T-cell (primary cell): ENCODE data around the gene HOPX. TPM values are rescaled to one million over a fixed set of nuclear protein-coding genes. Genes with fewer than 3 reads are reported as not detected.

Experiments
- ATAC-seq, 4 experiments: fragments of 200-7000 bp in 3 of 4; fragments of 150-1000 bp in 1 of 4; cut with Tn5 transposase; replicated peaks in 1 of 4; 1 replicate in 3 of 4; 2 replicates in 1 of 4; pipeline ENCODE4 v1.10.0; 2021; ENCODE audit warnings: moderate library complexity in 3 of 4, mild to moderate bottlenecking in 2 of 4, moderate number of reproducible peaks in 1 of 4
- CTCF ChIA-PET, 2 donors: fragments of 300-600 bp; sonication (Branson Sonifier 250); formaldehyde crosslinking; loops; one replicate each; lab custom pipeline; 2022; ENCODE audit warnings: antibody characterized with exemption in 2 of 2; lab: Charles Lee
- POLR2A ChIA-PET, 2 donors: fragments of 300-600 bp; sonication (Branson Sonifier 250); formaldehyde crosslinking; loops; one replicate each; lab custom pipeline; 2022; ENCODE audit warnings: antibody characterized with exemption in 2 of 2; lab: Charles Lee
- DNase-seq, 35 experiments: peaks; one replicate each; pipeline versions ENCODE4 v3.0.0 to v3.0.0-alpha.2; 2013 to 2023
- H3K27ac ChIP-seq: one replicate; pipeline ENCODE4 v1.5.1; 2013; ENCODE audit warnings: low read length
- H3K27me3 ChIP-seq, 2 experiments: replicated peaks in 1 of 2; 1 replicate in 1 of 2; 2 replicates in 1 of 2; pipeline versions ENCODE4 v1.6.1 to v1.7.0; 2013; ENCODE audit warnings: low read length in 1 of 2, mixed read lengths in 1 of 2; ENCODE audit not compliant: control insufficient read depth in 2 of 2, insufficient read depth in 2 of 2; ENCODE audit errors: extremely low read depth in 1 of 2
- H3K36me3 ChIP-seq, 2 donors: 1 replicate in 1 of 2; 2 replicates in 1 of 2; pipeline versions ENCODE4 v1.6.1 to v1.7.0; 2013; ENCODE audit warnings: low read length in 1 of 2; ENCODE audit not compliant: control insufficient read depth in 2 of 2, insufficient read depth in 1 of 2; ENCODE audit errors: extremely low read depth in 1 of 2
- H3K4me1 ChIP-seq, 2 experiments: 1 replicate in 1 of 2; 2 replicates in 1 of 2; pipeline versions ENCODE4 v1.6.1 to v1.7.0; 2013; ENCODE audit warnings: low read length in 2 of 2, mixed read lengths in 1 of 2; ENCODE audit not compliant: insufficient read depth in 2 of 2, control insufficient read depth in 1 of 2; ENCODE audit errors: extremely low read depth in 1 of 2
- H3K4me3 ChIP-seq, 2 donors: 1 replicate in 1 of 2; 2 replicates in 1 of 2; pipeline versions ENCODE4 v1.5.1 to v1.7.0; 2013; ENCODE audit warnings: mild to moderate bottlenecking in 2 of 2, low read length in 1 of 2, moderate library complexity in 1 of 2; ENCODE audit not compliant: control insufficient read depth in 1 of 2; ENCODE audit errors: extremely low read depth in 1 of 2
- H3K9me3 ChIP-seq: 2 replicates; pipeline ENCODE4 v1.7.0; 2013
- H3K27ac Mint-ChIP-seq, 2 donors: one replicate each; pipeline ENCODE4 v1.8.0; 2020 to 2021; ENCODE audit warnings: mild to moderate bottlenecking in 2 of 2, mixed read lengths in 2 of 2
- H3K27me3 Mint-ChIP-seq, 2 donors: one replicate each; pipeline ENCODE4 v1.8.0; 2021 to 2022; ENCODE audit warnings: mixed read lengths in 2 of 2
- H3K36me3 Mint-ChIP-seq: one replicate; pipeline ENCODE4 v1.8.0; 2021; ENCODE audit warnings: mixed read lengths
- H3K4me1 Mint-ChIP-seq, 3 donors: one replicate each; pipeline ENCODE4 v1.8.0; 2020 to 2022; ENCODE audit warnings: mixed read lengths in 3 of 3, mild to moderate bottlenecking in 1 of 3
- H3K4me3 Mint-ChIP-seq, 3 donors: one replicate each; pipeline ENCODE4 v1.8.0; 2020 to 2022; ENCODE audit warnings: mild to moderate bottlenecking in 3 of 3, mixed read lengths in 3 of 3, moderate library complexity in 3 of 3
- H3K9me3 Mint-ChIP-seq, 3 donors: one replicate each; pipeline ENCODE4 v1.8.0; 2020 to 2022; ENCODE audit warnings: mixed read lengths in 3 of 3
- WGBS: methylation state at CpG from one replicate; pipeline ENCODE4 v1.1.5; 2013; ENCODE audit warnings: missing lambda C conversion rate; ENCODE audit not compliant: insufficient coverage; 5-methylcytosine and 5-hydroxymethylcytosine counted together
- total RNA-seq, 35 experiments: library from RNA in 6 of 35; stranded (reverse) in 6 of 35; fragments of 120-200 nt in 1 of 35; gene quantifications; one replicate each; pipeline versions ENCODE4 v1.2.1 to v1.2.4 and lab custom pipeline; 2013 to 2026

Gene HOPX
- total RNA-seq, 5 donors from 2014 or later (not counting 1 experiment from before 2014, with no cell fraction given), result 6.3 to 34.9 (median 23.4) TPM

GRCh38 chr4:56650262-56651055 is 30.6 kb downstream of the HOPX start:
- Histone ChIP-seq H3K4me3 (no peak overlapping the region), H3K4me1 (peaks cover 13 to 52% of the 10 kb centered on the region in 2 experiments), H3K27ac (peak overlapping the region; percentile 60), H3K27me3 (peaks cover 0 to 6% of the 10 kb centered on the region in 2 experiments), H3K9me3 (no peaks in the 10 kb centered on the region), H3K36me3 (no peaks in the 10 kb centered on the region)
- peaks cover 3 to 4% of the 10 kb centered on the region in 2 donors for H3K27me3 Mint-ChIP-seq
- H3K36me3 Mint-ChIP-seq, result peaks cover 5% of the 10 kb centered on the region
- WGBS, result 83% methylated on average over 5 of the region's 6 CpGs
- CTCF ChIA-PET, result interaction anchor here in 1 of 2 donors (1.1 kb wide), 2 partner anchors 9 to 263 kb away, joined by 3 read pairs; partner anchors contain the start of gene AASDH
- DNase-seq, result peak in 1 of 35 experiments; percentile 18
- H3K4me3 Mint-ChIP-seq, result no peak overlapping the region
- no peak for ATAC-seq
- peak overlapping the region; percentile 80 to 83 for H3K27ac Mint-ChIP-seq
- POLR2A ChIA-PET, result no interaction called here
- peaks cover 4 to 14% (median 9%) of the 10 kb centered on the region in 3 donors for H3K9me3 Mint-ChIP-seq
- H3K4me1 Mint-ChIP-seq, result peaks cover 38 to 66% (median 56%) of the 10 kb centered on the region in 3 donors

GRCh38 chr4:56649445-56650261 is 31.4 kb downstream of the HOPX start:
- Mint-ChIP-seq H3K4me1 (peaks cover 30 to 58% (median 49%) of the 10 kb centered on the region in 3 donors), H3K4me3 (no peak overlapping the region), H3K36me3 (peaks cover 5% of the 10 kb centered on the region), H3K27ac (peak overlapping the region; percentile 80 to 83), H3K27me3 (no peaks in the 10 kb centered on the region), H3K9me3 (peaks cover 4 to 14% (median 9%) of the 10 kb centered on the region in 3 donors)
- H3K9me3 ChIP-seq, result no peaks in the 10 kb centered on the region
- ChIA-PET CTCF (interaction anchor here in 1 of 2 donors (1.1 kb wide), 1 partner anchor 10 kb away, joined by 3 read pairs; no protein-coding TSS in a partner anchor), POLR2A (no interaction called here)
- no peaks in the 10 kb centered on the region for H3K27me3 ChIP-seq
- WGBS, result 100% methylated on average over 1 of the region's 5 CpGs
- ATAC-seq, result no peak
- no peak for DNase-seq
- no peak overlapping the region for H3K4me3 ChIP-seq
- peak overlapping the region; percentile 60 for H3K27ac ChIP-seq
- peaks cover 9 to 44% of the 10 kb centered on the region in 2 experiments for H3K4me1 ChIP-seq
- H3K36me3 ChIP-seq, result no peaks in the 10 kb centered on the region

GRCh38 chr4:56648824-56649151 is 32.3 kb downstream of the HOPX start:
- Histone ChIP-seq H3K36me3 (no peaks in the 10 kb centered on the region), H3K9me3 (no peaks in the 10 kb centered on the region), H3K27ac (peak overlapping the region; percentile 60), H3K4me3 (no peak overlapping the region), H3K4me1 (peaks cover 5 to 35% of the 10 kb centered on the region in 2 experiments), H3K27me3 (no peaks in the 10 kb centered on the region)
- Mint-ChIP-seq H3K27ac (peak overlapping the region; percentile 36 to 49), H3K4me1 (peaks cover 21 to 50% (median 40%) of the 10 kb centered on the region in 3 donors), H3K27me3 (no peaks in the 10 kb centered on the region), H3K36me3 (peaks cover 5% of the 10 kb centered on the region), H3K9me3 (peaks cover 4 to 14% (median 9%) of the 10 kb centered on the region in 3 donors), H3K4me3 (no peak overlapping the region)
- CTCF ChIA-PET, result no interaction called here
- POLR2A ChIA-PET, result no interaction called here
- ATAC-seq, result no peak
- no peak for DNase-seq

- Mint-ChIP-seq H3K9me3 (peaks cover 4 to 14% (median 9%) of the 10 kb centered on the region in 3 donors), H3K4me3 (no peak overlapping the region), H3K27me3 (no peaks in the 10 kb centered on the region), H3K4me1 (peaks cover 16 to 44% (median 34%) of the 10 kb centered on the region in 3 donors), H3K36me3 (peaks cover 5% of the 10 kb centered on the region), H3K27ac (peak overlapping the region in 1 of 2 donors; percentile 5)
- ATAC-seq, result no peak
- H3K27ac ChIP-seq, result peak overlapping the region; percentile 60
- no peak overlapping the region for H3K4me3 ChIP-seq
- H3K4me1 ChIP-seq, result peaks cover 0 to 29% of the 10 kb centered on the region in 2 experiments
- no peak for DNase-seq
- no peaks in the 10 kb centered on the region for H3K36me3 ChIP-seq
- CTCF ChIA-PET, result interaction anchor here in 1 of 2 donors (0.6 to 1.0 kb wide), 2 partner anchors 154 to 269 kb away, joined by 3 read pairs; no protein-coding TSS in a partner anchor
- H3K9me3 ChIP-seq, result no peaks in the 10 kb centered on the region
- 71% methylated on average over 2 of the region's 5 CpGs for WGBS
- POLR2A ChIA-PET, result no interaction called here
- no peaks in the 10 kb centered on the region for H3K27me3 ChIP-seq
Measured at GRCh38 chr4:56648021-56648823, 32.9 kb downstream of the HOPX start.

- DNase-seq, result no peak
- Histone ChIP-seq H3K9me3 (no peaks in the 10 kb centered on the region), H3K27ac (no peak overlapping the region), H3K4me3 (no peak overlapping the region), H3K36me3 (no peaks in the 10 kb centered on the region), H3K4me1 (peaks cover 0 to 19% of the 10 kb centered on the region in 2 experiments), H3K27me3 (no peaks in the 10 kb centered on the region)
- no CpG with 5 or more reads among the region's 1 CpG for WGBS
- H3K27ac Mint-ChIP-seq, result no peak overlapping the region
- ATAC-seq, result no peak
- ChIA-PET POLR2A (no interaction called here), CTCF (no interaction called here)
- peaks cover 12 to 34% (median 23%) of the 10 kb centered on the region in 3 donors for H3K4me1 Mint-ChIP-seq
- H3K27me3 Mint-ChIP-seq, result no peaks in the 10 kb centered on the region
- H3K9me3 Mint-ChIP-seq, result peaks cover 4 to 14% (median 9%) of the 10 kb centered on the region in 3 donors
- H3K4me3 Mint-ChIP-seq, result no peak overlapping the region
- H3K36me3 Mint-ChIP-seq, result peaks cover 5% of the 10 kb centered on the region
Measured at GRCh38 chr4:56646341-56646740, 34.8 kb downstream of the HOPX start.
